Loucy (cell line): Measurements from ENCODE around the gene TM9SF3.

Experiments used
- CTCF ChIP-seq: fragments of 200-600 bp; sonication (generic); conservative IDR thresholded peaks from 2 replicates; pipeline ENCODE4 v1.5.1; 2014; ENCODE audit warnings: mild to moderate bottlenecking, antibody characterized with exemption, low read length
- EZH2phosphoT487 ChIP-seq: fragments of 200-600 bp; IDR thresholded peaks from 2 replicates; pipeline ENCODE4 v1.6.1; 2018; ENCODE audit warnings: antibody characterized with exemption, mild to moderate bottlenecking, moderate library complexity, borderline replicate concordance

- TF ChIP-seq CTCF, result no peak
- TF ChIP-seq EZH2phosphoT487, result no peak
These were observed 98.5 kb downstream of the TM9SF3 start for GRCh38 chr10:96488161-96488935.
